HepG2 (cell line): ENCODE measurements around the gene GALR3. TPM values are rescaled to one million over a fixed set of nuclear protein-coding genes. Genes with fewer than 3 reads are reported as not detected.

ENCODE experiments used
- AKAP8 ChIP-seq: sonication (generic); formaldehyde crosslinking; IDR thresholded peaks from 2 replicates; pipeline ENCODE4 v1.5.1; 2020; ENCODE audit warnings: mild to moderate bottlenecking, missing genetic modification reagents
- CREBL2 ChIP-seq: sonication (generic); formaldehyde crosslinking; IDR thresholded peaks from 2 replicates; pipeline ENCODE4 v1.8.1; 2023; ENCODE audit warnings: missing genetic modification reagents, mild to moderate bottlenecking, borderline replicate concordance
- DMTF1 ChIP-seq: sonication (generic); formaldehyde crosslinking; IDR thresholded peaks from 2 replicates; pipeline ENCODE4 v1.4.0; 2020; ENCODE audit warnings: mild to moderate bottlenecking, missing genetic modification reagents
- HHEX ChIP-seq: IDR thresholded peaks from 2 replicates; pipeline ENCODE4 v1.6.1; 2016; ENCODE audit warnings: control low read depth
- HMGXB3 ChIP-seq: sonication (generic); formaldehyde crosslinking; IDR thresholded peaks from 2 replicates; pipeline ENCODE4 v1.4.0; 2020; ENCODE audit warnings: missing genetic modification reagents, borderline replicate concordance
- MTA1 ChIP-seq: sonication (generic); formaldehyde crosslinking; IDR thresholded peaks from 2 replicates; pipeline ENCODE4 v1.4.0; 2020; ENCODE audit warnings: missing genetic modification reagents, mild to moderate bottlenecking, borderline replicate concordance
- NFIC ChIP-seq: IDR thresholded peaks from 2 replicates; pipeline ENCODE4 v1.6.1; 2012; ENCODE audit warnings: mild to moderate bottlenecking, low read length, inconsistent platforms
- RARA ChIP-seq: IDR thresholded peaks from 2 replicates; pipeline ENCODE4 v1.6.1; 2016; ENCODE audit warnings: missing genetic modification reagents, missing compliant biosample characterization
- TARDBP ChIP-seq: sonication (generic); formaldehyde crosslinking; IDR thresholded peaks from 2 replicates; pipeline ENCODE4 v1.8.0; 2022; ENCODE audit warnings: mild to moderate bottlenecking, missing genetic modification reagents
- TBX2 ChIP-seq: sonication (generic); formaldehyde crosslinking; IDR thresholded peaks from 2 replicates; pipeline ENCODE4 v1.5.0; 2020; ENCODE audit warnings: missing genetic modification reagents, mild to moderate bottlenecking, borderline replicate concordance
- USF2 ChIP-seq, 2 experiments: sonication (generic) in 1 of 2; formaldehyde crosslinking in 1 of 2; IDR thresholded peaks; 2 replicates each; pipeline versions ENCODE4 v1.5.1 to v1.6.1; 2011 to 2020; ENCODE audit warnings: borderline replicate concordance in 1 of 2, low read depth in 1 of 2, low read length in 1 of 2, mild to moderate bottlenecking in 1 of 2, missing genetic modification reagents in 1 of 2, moderate library complexity in 1 of 2
- ZBTB38 ChIP-seq: sonication (generic); formaldehyde crosslinking; IDR thresholded peaks from 2 replicates; pipeline ENCODE4 v1.5.1; 2020; ENCODE audit warnings: mild to moderate bottlenecking, missing genetic modification reagents
- ZFP62 ChIP-seq: sonication (generic); formaldehyde crosslinking; IDR thresholded peaks from 2 replicates; pipeline ENCODE4 v1.4.0; 2020; ENCODE audit warnings: missing genetic modification reagents
- ZHX1 ChIP-seq: sonication (generic); formaldehyde crosslinking; IDR thresholded peaks from 2 replicates; pipeline ENCODE4 v1.8.1; 2022; ENCODE audit warnings: low read depth, mild to moderate bottlenecking, missing genetic modification reagents
- ZNF12 ChIP-seq: sonication (generic); formaldehyde crosslinking; IDR thresholded peaks from 2 replicates; pipeline ENCODE4 v1.5.0; 2020; ENCODE audit warnings: missing genetic modification reagents
- ZNF138 ChIP-seq: sonication (generic); formaldehyde crosslinking; IDR thresholded peaks from 2 replicates; pipeline ENCODE4 v1.5.0; 2020; ENCODE audit warnings: mild to moderate bottlenecking, low read depth, missing genetic modification reagents
- ZNF17 ChIP-seq: sonication (generic); formaldehyde crosslinking; IDR thresholded peaks from 2 replicates; pipeline ENCODE4 v1.5.0; 2020; ENCODE audit warnings: mild to moderate bottlenecking, missing genetic modification reagents
- ZNF558 ChIP-seq: sonication (generic); formaldehyde crosslinking; IDR thresholded peaks from 2 replicates; pipeline ENCODE4 v1.9.0; 2022; ENCODE audit warnings: mild to moderate bottlenecking, missing genetic modification reagents, borderline replicate concordance
- polyA plus RNA-seq, 8 experiments: library from polyadenylated mRNA; depleted of rRNA in 3 of 8; stranded (reverse) in 7 of 8; unstranded in 1 of 8; fragments of >200 nt; fragmentation: Illumina TruSeq in 4 of 8; extraction: Trizol in 4 of 8; gene quantifications; 2 replicates each; pipeline versions ENCODE4 v1.2.1 to v1.2.3, GENCODE V29; 2011 to 2016; ENCODE audit warnings: low read depth in 4 of 8, missing spikeins in 1 of 8, mixed read lengths in 1 of 8; ENCODE audit not compliant: insufficient read depth in 1 of 8
- total RNA-seq, 5 experiments: library from RNA; depleted of rRNA; stranded (reverse); fragments of >200 nt; fragmentation: Illumina TruSeq; extraction: Trizol; gene quantifications; 2 replicates each; pipeline ENCODE4 v1.2.3, GENCODE V29; 2016; ENCODE audit warnings: low read depth in 1 of 5

Gene GALR3
- total and polyA plus RNA-seq, 2 of the 13 experiments (the other 11 are each of a cell fraction or from before 2014, with no cell fraction given) = 0.13 TPM; not detected in 1

- TF ChIP-seq ZHX1 (CRISPR knock-in tag) (no peak), TBX2 (CRISPR knock-in tag) (no peak; the same call in 1 of the 2 replicates), HHEX (CRISPR knock-in tag) (no peak), USF2 (IDR thresholded peaks at IDR 0.05; ENCODE audit: low read depth, low read length) (no peak), USF2 (CRISPR knock-in tag; IDR thresholded peaks at IDR 0.05; ENCODE audit: borderline replicate concordance) (no peak; the same call in 1 of the 2 replicates), HMGXB3 (CRISPR knock-in tag) (no peak), AKAP8 (no peak), DMTF1 (CRISPR knock-in tag) (no peak), ZNF558 (no peak), RARA (no peak), TARDBP (CRISPR knock-in tag) (no peak), NFIC (no peak), ZFP62 (CRISPR knock-in tag) (no peak), MTA1 (no peak), ZNF17 (CRISPR knock-in tag) (no peak), ZBTB38 (CRISPR knock-in tag) (no peak), ZNF12 (CRISPR knock-in tag) (no peak), ZNF138 (CRISPR knock-in tag) (no peak), CREBL2 (no peak)
Measured at GRCh38 chr22:37777122-37777687, 46.0 kb upstream of the GALR3 start (continued).
